Colonic mucosa (tissue), 4 donors: ENCODE results near the gene MRPS18A. TPM values are rescaled to one million over a fixed set of nuclear protein-coding genes. Genes with fewer than 3 reads are reported as not detected.

ENCODE experiments used
- DNase-seq: peaks from one replicate; pipeline ENCODE4 v3.0.0-alpha.2; 2020
- H3K27ac ChIP-seq: fragments of 200-600 bp; one replicate; pipeline ENCODE4 v1.8.0; 2021
- H3K27me3 ChIP-seq: fragments of 200-600 bp; one replicate; pipeline ENCODE4 v1.8.0; 2021
- H3K36me3 ChIP-seq: fragments of 200-600 bp; one replicate; pipeline ENCODE4 v1.8.0; 2021
- H3K4me1 ChIP-seq: fragments of 200-600 bp; one replicate; pipeline ENCODE4 v1.8.0; 2021; ENCODE audit warnings: mild to moderate bottlenecking
- H3K4me3 ChIP-seq: fragments of 200-600 bp; one replicate; pipeline ENCODE4 v1.8.0; 2021
- H3K9ac ChIP-seq, 2 donors: one replicate each; pipeline ENCODE4 v1.7.0; 2013; ENCODE audit warnings: control low read depth in 2 of 2, low read depth in 2 of 2, low read length in 2 of 2
- H3K9me3 ChIP-seq: fragments of 200-600 bp; one replicate; pipeline ENCODE4 v1.8.0; 2021
- intact Hi-C: fragments of 100-400 bp; cut with DNase I; formaldehyde crosslinking; loops from one replicate; pipeline ENCODE4 v1.14.1; 2022
- total RNA-seq, 2 donors: library from RNA; stranded (reverse); fragmentation: NEBNext Ultra II Directional in 1 of 2; extraction: Animal tissue kit (Norgen Biotek cat#: 25700) in 1 of 2; gene quantifications; one replicate each; pipeline ENCODE4 v1.2.1, GENCODE V29; 2021
- TF ChIP-seq, protein P1 (sequence below): fragments of 200-600 bp; IDR thresholded peaks from one replicate; pipeline ENCODE4 v1.8.0; 2022; ENCODE audit warnings: antibody characterized with exemption, mild to moderate bottlenecking
- donor health status: healthy.
- donor health status: DM: no; HTN: no; CAD: no.
- donor health status: DM: no; HTN: no; CAD: no.

MRPS18A gene
- total RNA-seq, 2 donors from 2014 or later, result 83.6 to 120 TPM

DNA sequence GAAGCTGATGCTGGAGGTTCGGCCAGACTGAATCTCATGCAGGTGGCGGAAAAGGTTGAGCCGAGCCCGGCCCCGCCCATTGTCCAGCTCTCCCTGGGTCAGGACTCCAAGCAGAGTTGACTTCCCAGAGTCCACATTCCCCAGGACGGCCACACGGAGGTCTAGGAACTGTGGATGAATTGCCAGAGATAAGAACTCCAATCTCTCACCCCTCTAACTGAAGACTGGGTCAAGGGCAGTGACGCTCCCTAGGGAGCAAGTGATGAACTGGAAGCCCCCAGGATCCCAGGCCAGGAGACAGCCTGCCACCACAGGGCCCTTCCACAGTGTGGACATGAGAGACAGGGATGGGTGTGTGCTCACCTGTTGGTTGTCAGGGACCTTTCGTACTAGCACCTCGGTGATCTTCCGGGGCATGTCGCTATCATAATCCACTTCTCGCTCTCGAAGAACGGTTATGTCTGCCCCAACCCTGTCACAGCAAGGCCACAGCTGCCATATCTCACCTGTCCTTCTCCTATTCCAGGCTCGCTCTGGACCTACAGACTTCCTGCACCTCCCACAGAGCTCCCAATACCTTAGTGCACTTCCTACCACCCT is 62.1 kb downstream of the MRPS18A start:
- TF ChIP-seq, protein P1, sequence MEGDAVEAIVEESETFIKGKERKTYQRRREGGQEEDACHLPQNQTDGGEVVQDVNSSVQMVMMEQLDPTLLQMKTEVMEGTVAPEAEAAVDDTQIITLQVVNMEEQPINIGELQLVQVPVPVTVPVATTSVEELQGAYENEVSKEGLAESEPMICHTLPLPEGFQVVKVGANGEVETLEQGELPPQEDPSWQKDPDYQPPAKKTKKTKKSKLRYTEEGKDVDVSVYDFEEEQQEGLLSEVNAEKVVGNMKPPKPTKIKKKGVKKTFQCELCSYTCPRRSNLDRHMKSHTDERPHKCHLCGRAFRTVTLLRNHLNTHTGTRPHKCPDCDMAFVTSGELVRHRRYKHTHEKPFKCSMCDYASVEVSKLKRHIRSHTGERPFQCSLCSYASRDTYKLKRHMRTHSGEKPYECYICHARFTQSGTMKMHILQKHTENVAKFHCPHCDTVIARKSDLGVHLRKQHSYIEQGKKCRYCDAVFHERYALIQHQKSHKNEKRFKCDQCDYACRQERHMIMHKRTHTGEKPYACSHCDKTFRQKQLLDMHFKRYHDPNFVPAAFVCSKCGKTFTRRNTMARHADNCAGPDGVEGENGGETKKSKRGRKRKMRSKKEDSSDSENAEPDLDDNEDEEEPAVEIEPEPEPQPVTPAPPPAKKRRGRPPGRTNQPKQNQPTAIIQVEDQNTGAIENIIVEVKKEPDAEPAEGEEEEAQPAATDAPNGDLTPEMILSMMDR, result no peak
- H3K36me3 ChIP-seq, result peaks cover 4% of the 10 kb centered on the region
- no peaks in the 10 kb centered on the region for H3K4me1 ChIP-seq
- DNase-seq, result no peak
- no peak overlapping the region for H3K9ac ChIP-seq
- no peak overlapping the region for H3K27ac ChIP-seq
- no peak overlapping the region for H3K4me3 ChIP-seq
- no peaks in the 10 kb centered on the region for H3K27me3 ChIP-seq
- intact Hi-C loops, result no loop called here
- H3K9me3 ChIP-seq, result no peaks in the 10 kb centered on the region

DNA sequence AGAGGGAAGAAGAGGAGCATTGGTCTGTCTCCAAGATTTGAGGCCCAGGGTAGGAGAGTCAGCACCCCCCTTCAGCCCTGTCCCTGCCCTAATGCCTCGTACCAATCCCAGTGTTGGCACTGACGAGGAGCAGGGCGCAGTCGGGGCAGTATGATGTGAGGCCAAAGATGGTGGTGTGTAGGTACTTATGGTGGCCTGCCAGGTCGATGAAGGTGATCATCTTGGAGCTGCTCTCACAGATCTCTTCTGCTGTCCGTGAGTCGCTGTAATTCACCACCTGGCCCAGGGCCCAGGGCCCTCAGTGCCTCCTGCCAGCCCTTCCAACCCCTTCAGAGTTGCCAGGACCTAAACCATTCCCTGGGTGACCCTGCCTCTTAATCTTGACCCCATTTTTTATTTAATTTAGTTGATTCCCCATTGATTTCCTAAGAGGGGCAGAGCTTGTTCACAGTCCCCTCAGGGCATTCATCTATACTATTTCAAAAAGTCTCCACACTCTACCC is 62.8 kb downstream of the MRPS18A start:
- DNase-seq, result no peak
- no peak overlapping the region for H3K27ac ChIP-seq
- intact Hi-C loops, result no loop called here
- TF ChIP-seq, protein P1, result no peak
- no peaks in the 10 kb centered on the region for H3K4me1 ChIP-seq
- no peak overlapping the region for H3K4me3 ChIP-seq
- H3K27me3 ChIP-seq, result no peaks in the 10 kb centered on the region
- peaks cover 4% of the 10 kb centered on the region for H3K36me3 ChIP-seq
- no peak overlapping the region for H3K9ac ChIP-seq
- H3K9me3 ChIP-seq, result no peaks in the 10 kb centered on the region

DNA sequence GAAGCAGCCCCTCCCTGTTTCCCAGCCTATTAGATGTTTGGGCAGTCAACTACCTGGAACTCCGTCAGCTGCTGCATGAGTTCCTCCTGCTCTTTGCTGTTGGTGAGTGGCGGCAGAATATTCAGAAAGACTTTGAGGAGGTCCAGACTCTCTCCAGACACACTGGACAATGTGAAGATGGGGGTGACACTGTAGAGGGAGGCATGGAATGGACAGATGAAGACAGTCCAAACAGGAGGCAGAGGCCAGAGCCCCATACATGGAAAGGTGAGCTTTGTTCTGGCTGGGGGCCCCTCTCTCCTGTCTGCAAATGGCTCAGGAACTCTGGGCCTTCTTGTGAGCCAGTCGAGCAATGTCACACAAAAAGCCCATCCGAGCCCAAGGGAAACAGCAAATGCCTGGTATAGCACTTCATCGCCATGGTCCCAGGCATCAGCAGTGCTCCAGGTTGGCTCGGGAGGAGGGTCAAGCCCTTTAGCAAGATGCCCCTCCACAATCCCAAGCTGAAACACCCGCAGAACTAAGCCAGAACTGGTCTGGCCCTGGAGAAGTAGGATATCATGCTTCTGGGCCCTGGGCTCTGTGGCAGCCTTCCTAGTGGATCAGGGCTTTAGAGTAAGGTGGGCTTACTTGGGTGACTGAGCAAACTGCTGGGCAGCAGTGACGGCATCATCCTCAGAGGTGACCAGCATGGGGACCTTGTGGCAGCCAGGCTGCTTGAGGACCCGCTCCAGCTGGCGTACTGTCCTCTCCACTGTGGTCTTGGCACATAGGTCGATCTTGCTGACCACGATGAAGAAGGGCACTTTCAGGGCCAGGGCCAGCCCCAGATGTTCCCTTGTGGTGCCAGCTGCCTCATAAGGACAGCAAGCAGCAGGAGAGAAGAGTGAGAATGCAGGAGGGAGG is 63.5 kb downstream of the MRPS18A start:
- intact Hi-C loops, result no loop called here
- no peak overlapping the region for H3K27ac ChIP-seq
- H3K27me3 ChIP-seq, result no peaks in the 10 kb centered on the region
- H3K9ac ChIP-seq, result no peak overlapping the region
- TF ChIP-seq, protein P1, result no peak
- peaks cover 4% of the 10 kb centered on the region for H3K36me3 ChIP-seq
- H3K4me1 ChIP-seq, result no peaks in the 10 kb centered on the region
- no peak for DNase-seq
- no peak overlapping the region for H3K4me3 ChIP-seq
- no peaks in the 10 kb centered on the region for H3K9me3 ChIP-seq

DNA sequence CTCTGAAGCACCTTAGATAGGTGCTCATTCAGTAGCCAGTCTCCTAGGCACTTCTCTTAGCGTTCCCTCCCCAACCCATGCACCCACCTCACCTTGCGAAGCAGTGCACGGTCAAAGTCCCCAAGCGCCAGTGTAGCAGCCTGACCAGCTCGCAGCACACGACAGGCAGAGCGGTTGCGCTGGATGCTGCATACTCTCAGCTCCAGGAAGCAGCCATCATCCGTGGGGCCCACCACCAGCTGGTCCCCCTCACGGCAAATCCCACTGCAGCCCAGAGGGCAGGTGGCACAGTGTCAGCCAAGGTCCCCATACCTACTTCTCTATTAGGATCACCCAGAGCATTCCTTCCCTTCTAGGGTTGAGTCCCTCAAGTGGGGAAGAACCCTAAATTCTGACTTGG is 65.0 kb downstream of the MRPS18A start:
- Histone ChIP-seq H3K4me1 (no peaks in the 10 kb centered on the region), H3K27ac (no peak overlapping the region), H3K9ac (no peak overlapping the region), H3K9me3 (no peaks in the 10 kb centered on the region), H3K36me3 (peaks cover 4% of the 10 kb centered on the region), H3K27me3 (no peaks in the 10 kb centered on the region), H3K4me3 (no peak overlapping the region)
- intact Hi-C loops, result no loop called here
- DNase-seq, result no peak
- TF ChIP-seq, protein P1, result no peak

DNA sequence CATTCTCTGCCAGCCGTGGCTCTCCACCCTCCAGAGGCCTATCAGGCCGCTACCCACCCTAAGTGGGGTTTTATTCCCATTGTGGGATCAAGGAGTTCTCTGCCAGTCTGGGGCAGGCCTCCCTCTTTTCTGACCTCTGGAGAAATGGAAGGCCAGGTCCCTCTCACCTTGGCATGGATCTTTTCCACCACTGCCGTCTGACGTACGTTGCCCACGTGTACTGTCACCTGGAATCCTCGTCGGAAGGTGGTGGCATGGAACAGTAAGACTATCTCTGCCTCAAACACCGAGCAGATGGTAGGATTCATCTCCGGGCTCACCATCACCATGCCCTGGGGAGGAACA is 65.8 kb downstream of the MRPS18A start:
- TF ChIP-seq, protein P1, result no peak
- intact Hi-C loops, result no loop called here
- H3K4me3 ChIP-seq, result no peak overlapping the region
- H3K27ac ChIP-seq, result no peak overlapping the region
- no peak for DNase-seq
- no peaks in the 10 kb centered on the region for H3K9me3 ChIP-seq
- no peaks in the 10 kb centered on the region for H3K4me1 ChIP-seq
- H3K9ac ChIP-seq, result no peak overlapping the region
- peaks cover 4% of the 10 kb centered on the region for H3K36me3 ChIP-seq
- H3K27me3 ChIP-seq, result no peaks in the 10 kb centered on the region

Other genes starting within 250 kb of the MRPS18A start
- under 1 TPM; 0.19 to 0.22 TPM for gene DLK2, start 232.2 kb downstream of the MRPS18A start, total RNA-seq
- 10 to 100 TPM; 18.6 to 26.4 TPM for gene TJAP1, start 210.2 kb downstream of the MRPS18A start, total RNA-seq
- gene LRRC73, start 177.4 kb downstream of the MRPS18A start, total RNA-seq, result 1 to 10 TPM in 1 of 2 donors, under 1 TPM in 1; 0.77 to 1.1 TPM
- 100 to 1,000 TPM; 121 to 129 TPM for gene YIPF3, start 170.9 kb downstream of the MRPS18A start, total RNA-seq
- 10 to 100 TPM; 28.1 to 41.8 TPM for gene POLR1C, start 170.7 kb downstream of the MRPS18A start, total RNA-seq
- 10 to 100 TPM; 23.1 to 32.3 TPM for gene XPO5, start 111.8 kb downstream of the MRPS18A start, total RNA-seq
- gene POLH, start 111.6 kb downstream of the MRPS18A start, total RNA-seq, result 10 to 100 TPM; 12.3 to 23.8 TPM
- 10 to 100 TPM; 50.0 to 51.7 TPM for gene GTPBP2, start 58.5 kb downstream of the MRPS18A start, total RNA-seq
- gene MAD2L1BP, start 52.0 kb downstream of the MRPS18A start, total RNA-seq, result 10 to 100 TPM; 47.7 to 48.8 TPM
- gene RSPH9, start 42.8 kb downstream of the MRPS18A start, total RNA-seq, result not detected
- 100 to 1,000 TPM; 113 to 216 TPM for gene VEGFA, start 82.4 kb upstream of the MRPS18A start, total RNA-seq